WI38 (cell line): ENCODE measurements around the gene TOR2A.

ENCODE experiments used
- H3K4me3 ChIP-seq: 2 replicates; pipeline ENCODE4 v1.5.1; 2011; ENCODE audit warnings: low read depth, mild to moderate bottlenecking, control low read depth, low read length
- CTCF ChIP-seq: IDR thresholded peaks from 2 replicates; pipeline ENCODE4 v1.5.1; 2012; ENCODE audit warnings: low read depth, mild to moderate bottlenecking, control low read depth, low read length

TOR2A gene

GRCh38 chr9:127703289-127703946 is 31.7 kb downstream of the TOR2A start:
- no peak for TF ChIP-seq CTCF

GRCh38 chr9:127700594-127701255 is 34.4 kb downstream of the TOR2A start:
- H3K4me3 ChIP-seq = no peak overlapping the region
- TF ChIP-seq CTCF = no peak

More at GRCh38 chr9:127703289-127703946, 31.7 kb downstream of the TOR2A start:
- no peak overlapping the region for H3K4me3 ChIP-seq

GRCh38 chr9:127700140-127700539 is 35.0 kb downstream of the TOR2A start:
- no peak for TF ChIP-seq CTCF
- H3K4me3 ChIP-seq = no peak overlapping the region

- H3K4me3 ChIP-seq = peak overlapping the region; percentile 34
- no peak for TF ChIP-seq CTCF
These were observed 36.0 kb downstream of the TOR2A start for GRCh38 chr9:127698985-127699670.

GRCh38 chr9:127698386-127698785 is 36.7 kb downstream of the TOR2A start:
- H3K4me3 ChIP-seq = no peak overlapping the region
- TF ChIP-seq CTCF = no peak

- TF ChIP-seq CTCF = no peak
- H3K4me3 ChIP-seq = no peak overlapping the region
These were observed 37.5 kb downstream of the TOR2A start for GRCh38 chr9:127697575-127697974.
